Middle frontal gyrus (tissue), 1 donor: ENCODE results near the gene SYNM.

Experiments used
- DNase-seq: peaks from one replicate; pipeline ENCODE4 v3.0.0-alpha.2; 2015; ENCODE audit warnings: low spot score; ENCODE audit errors: extremely low spot score

SYNM gene

DNA sequence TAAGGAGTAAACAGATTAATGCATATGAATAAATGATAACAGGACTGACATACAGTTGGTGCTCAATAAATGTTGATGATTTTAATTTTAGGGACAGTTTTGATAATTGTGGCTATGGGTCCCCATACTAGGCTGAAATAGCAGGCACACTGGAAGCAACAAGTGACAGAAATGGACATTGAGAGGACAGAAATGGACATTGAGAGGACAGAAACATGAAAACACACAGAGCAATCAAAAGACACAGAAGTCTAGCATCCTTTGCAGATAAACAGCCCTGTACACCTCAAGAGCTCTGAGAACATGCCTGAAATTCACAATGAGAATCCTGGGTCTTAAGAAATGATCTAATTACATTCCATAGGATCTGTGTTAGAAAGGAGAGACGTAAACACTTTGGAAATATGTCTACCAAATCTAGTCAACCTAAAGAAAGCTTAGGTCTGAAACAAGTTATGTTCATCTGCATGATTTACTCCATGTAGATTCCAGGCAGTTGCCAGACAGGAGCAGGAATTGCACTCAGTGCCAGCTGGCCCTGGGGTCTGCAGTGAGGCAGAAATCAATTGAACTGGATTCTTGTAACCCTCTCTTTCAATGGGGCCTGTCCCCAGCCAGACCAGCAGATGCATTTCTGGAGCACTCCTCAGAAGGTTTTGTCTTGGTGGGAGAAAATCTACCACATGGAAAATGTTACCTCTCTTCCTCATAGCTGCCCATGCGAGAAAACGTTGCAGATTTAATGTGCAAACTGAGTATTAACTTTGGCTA, 60.3 kb downstream of the SYNM start:
- no peak for DNase-seq

DNA sequence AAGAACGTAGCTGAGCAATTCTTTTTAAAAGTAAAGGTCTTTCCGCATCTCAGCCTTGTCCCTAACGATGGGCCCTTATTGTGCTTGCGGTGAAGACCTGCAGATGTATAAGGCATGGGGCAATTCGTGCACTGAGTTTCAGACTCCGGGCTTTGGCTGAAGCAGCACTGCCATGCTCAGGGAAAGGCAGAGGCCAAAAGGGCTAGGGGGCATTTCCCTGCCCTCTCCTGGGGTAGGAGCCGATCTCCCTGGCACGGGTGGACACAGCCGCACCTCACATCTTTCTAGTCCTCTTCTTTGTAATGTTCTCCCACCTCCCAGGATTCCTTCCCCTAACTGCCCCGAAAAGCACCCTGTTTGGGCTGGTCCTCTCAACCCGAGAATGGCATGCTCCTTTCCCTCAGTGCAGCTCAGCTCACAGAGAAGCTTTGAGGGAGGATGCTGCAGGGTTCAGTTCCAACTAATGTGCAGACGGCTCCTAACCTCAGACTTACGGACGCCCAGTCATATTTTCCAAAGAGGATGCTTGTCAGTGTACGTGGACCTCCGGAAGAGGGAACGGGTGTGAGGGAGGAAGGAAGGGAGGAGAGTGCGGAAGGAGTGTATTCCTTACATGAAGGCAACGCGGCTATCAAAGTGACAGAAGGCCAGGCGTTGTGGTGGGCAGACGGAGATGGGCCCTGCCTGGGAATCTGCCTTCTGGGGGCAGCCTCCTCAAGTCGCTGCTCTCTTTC, 61.2 kb downstream of the SYNM start:
- no peak for DNase-seq

DNA sequence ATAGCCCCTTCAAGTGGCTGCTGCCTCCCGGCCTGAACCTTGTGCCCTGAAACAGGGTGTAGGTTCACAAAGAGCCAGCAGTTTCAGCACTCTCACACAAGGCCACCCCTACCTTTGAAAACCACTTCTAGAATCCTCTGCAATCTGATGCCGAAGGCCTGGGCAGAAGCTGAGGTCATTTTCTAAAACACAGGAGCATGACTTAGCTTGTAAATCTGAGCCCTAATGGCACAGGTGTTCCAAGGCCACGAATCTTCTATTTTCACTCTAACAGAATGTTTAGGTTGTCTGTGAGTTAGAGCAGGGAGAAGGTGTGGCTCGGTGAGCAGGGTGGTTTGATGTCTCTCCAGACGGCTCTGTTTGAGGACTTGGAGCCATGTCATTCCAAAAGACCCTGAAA, 62.3 kb downstream of the SYNM start:
- DNase-seq = no peak

DNA sequence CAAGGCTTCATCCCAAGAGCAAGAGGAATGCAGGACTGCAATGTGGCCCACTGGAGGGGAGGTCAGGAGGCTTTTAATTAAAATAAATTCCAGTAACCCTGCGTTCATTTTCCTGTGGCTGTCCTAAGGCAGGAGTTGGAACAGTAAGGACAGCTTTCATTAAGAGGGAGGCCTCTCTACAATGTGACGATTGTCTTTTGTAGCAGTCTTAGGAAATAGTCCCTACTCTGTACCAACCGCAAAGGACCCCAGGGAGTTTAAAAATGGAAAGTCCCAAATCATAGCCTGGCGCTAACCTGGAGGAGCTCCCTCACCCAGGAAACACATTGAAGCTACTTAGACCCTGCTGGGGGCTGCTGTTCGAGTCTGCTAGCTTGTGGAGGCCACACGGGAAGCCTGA, 62.8 kb downstream of the SYNM start:
- no peak for DNase-seq

DNA sequence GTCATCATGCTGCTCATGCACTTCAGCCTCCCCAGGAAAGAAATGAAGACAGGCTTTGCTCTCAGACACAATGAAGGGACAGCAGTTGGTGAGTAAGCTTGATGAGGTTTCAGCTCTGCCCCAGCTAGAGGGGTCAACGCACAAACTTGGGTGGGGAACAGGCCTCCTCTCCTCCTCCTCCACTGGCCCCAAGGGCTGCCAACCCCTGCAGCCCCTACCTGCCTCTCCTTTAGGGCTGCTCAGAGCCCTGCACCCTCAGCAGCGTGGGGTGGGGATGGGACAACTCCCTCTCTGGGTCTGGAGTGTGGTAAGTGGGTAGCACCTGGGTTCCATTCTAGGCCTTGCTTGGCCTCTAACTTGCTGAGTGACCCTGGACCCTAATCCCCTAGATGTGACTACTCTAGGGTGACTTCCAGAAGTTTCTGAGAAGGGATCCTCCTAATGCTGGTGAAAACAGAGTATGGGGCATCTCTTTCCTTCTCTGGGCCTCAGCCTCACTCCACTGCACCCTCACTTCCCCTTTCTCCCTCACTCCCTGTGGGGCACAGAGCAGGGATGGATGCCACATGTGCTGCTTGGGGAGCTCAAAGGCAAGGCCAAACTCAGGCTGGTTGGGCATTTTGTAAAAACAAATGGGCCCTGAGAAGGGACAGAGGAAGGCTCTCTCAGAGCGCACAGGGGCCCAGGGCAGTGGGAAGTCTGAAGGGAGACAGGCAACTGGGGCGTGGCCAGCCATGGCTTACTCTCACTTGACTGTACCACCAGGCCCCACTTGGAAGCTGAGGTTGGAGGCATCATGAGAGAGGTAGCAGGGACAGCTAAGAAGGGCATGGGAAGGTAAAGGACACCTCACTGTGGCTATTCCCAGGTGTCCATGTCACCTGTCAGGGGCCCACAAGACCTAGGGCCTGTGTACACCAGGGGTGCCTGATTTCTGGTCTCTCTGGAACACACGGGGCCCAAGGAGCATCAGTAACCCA, 64.0 kb downstream of the SYNM start:
- no peak for DNase-seq

DNA sequence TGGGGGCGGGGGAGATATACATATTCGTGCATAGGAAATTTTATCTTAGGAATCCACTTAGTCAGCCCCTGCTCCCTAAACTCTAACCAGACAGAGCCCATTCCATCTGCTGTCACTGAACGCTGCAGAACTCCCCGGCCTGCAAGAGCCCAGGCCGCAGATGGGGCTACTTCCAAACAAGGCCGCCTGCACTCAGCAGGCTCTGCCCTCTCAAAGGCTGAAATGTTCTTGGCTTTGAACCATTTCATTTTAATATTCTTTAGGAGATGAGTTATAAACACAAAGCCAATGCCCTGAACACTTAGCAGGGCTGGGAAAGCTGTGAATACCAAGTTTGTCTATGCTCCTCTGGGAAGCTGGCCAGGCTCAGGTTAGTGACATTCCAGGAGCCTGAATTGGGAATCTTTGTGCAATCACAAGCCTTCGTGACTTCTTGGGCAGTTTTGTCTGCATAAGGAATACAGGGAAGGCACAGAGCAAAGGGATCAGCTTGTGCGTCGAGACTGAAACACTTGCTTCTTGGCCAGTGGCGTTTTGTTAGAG, 65.0 kb downstream of the SYNM start:
- no peak for DNase-seq

DNA sequence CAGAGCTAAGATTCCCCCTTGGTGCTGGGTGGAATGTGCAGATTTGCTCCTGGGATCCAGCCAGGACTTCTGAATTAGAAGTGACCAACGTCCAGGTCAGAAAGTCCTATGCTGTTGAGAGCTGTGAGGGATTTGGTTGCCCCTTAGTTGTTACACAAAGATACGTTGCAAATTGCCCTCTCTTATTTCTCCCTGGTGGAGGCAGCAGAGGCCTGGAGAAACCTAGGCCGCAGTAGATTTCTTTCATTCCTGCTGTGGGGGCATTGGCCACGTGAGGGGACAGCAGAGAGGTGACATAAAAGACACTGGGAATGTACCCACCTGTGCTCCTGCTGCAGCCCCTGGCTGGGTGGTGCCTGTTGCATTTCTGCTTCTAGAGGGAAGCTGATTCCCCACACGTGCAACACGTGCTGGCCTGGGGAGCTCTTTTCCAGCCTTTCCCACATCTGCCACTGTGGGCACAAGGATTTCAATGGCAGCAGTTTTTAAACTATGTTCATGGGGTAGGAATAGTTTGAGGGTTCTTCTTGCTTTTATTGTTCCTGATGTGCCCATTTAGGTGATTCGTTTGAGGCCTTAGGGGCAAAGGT, 65.7 kb downstream of the SYNM start:
- DNase-seq = no peak

DNA sequence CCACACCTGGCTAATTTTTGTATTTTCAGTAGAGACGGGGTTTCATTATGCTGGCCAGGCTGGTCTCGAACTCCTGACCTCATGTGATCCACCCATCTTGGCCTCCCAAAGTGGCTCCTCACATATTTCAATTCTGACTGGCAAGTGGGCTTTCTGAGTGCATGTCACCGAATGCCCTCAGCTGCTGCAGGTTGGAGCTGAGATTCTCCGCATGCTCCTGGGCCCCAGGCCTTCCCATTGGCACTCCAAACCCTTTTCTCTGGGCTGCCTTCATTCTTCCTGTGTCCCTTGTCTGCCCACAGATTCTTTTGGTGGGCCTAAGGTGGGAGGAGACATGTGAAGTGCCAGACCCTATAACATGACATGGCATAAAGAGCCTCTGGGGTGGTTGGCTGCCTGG, 67.3 kb downstream of the SYNM start:
- no peak for DNase-seq

DNA sequence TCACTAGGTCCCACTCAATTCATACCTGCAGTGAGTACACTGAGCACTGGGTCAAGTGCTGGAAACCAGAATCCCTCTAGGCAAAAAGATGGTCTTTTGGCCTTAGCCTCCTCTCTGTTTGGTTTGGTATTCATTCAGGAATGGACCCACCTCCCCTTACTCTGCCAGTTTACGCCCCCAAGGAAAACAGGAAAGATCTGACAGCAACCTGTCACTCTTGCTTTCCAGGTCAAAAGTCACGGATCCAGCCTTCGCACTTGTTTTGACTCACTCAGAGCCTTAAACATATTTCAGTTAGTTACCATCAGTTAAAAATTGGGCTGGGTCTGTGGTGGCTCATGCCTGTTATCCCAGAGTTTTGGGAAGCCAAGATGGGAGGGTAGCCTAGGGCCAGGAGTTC, 68.1 kb downstream of the SYNM start:
- DNase-seq = no peak

DNA sequence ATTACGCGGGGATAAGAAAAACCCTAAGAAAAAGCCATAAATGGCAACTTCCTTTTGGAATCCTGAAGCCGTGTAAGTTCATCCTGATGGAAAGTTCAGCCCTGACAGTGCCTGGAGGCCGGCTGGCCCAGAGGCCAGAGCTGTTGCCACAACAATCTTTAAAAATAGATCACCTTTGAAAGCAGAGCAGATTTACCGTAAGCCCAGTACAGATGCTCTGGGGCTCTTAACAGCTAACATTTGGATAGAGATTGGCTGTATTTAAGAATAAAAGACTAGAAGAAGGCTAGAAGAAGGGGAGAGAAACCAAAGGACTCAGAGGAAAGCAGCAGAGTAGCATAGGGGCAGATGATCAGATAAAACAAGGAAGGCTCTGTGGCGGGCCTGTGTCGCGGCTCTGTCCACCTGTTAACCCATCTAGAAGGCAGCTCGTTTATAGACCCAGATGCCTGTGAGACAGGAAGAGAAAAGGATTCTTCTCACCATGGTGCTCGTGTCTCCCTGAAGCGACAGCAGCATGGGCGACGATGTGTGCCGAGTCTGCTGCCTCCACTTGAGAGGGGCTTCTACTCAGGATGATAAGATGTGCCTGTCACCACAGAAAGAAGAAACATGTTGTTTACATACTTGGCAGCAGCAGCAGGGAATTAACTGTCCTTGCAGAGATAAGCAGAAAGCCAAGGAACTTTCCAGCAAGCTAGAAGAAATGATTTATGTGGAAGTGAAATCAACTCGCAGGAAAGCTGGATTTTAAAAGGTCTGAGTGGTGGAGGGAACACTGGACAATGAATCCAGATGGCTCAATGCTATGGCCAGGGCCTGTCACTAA, 69.9 kb downstream of the SYNM start:
- no peak for DNase-seq

DNA sequence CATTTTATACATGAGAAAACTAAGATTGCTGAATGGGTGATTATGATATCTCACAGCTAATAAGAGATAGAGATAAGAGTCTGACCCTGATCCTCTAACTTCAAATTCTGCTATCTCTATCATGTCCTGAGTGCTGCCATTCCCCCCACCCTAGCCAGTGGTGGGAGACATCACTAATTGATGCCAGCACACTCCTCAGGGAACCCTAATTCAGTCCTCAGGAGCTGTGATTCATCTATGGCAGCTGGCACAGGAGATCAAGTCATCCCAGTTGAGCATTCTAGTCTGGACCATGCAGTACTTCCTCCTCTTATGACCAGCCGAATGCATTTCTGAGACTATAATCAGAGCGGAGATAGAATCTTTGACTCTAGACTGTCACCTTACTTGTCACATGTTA, 71.9 kb downstream of the SYNM start:
- no peak for DNase-seq

DNA sequence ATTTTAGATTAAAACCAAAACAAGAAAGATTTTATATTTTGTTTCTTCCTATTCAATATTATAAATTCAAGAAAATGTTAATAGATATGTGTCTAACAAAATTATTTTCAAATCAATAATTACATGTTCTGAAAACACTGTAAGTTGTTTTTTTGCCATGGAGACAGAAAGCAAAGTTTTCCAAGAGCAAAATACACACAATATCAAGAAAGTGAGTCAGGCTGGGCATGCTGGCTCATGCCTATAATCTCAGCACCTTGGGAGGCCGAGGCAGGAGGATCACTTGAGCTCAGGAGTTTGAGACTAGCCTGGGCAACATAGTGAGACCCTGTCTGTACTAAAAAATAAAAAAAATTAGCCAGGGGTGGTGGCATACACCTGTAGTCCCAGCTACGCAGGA, 72.8 kb downstream of the SYNM start:
- no peak for DNase-seq

DNA sequence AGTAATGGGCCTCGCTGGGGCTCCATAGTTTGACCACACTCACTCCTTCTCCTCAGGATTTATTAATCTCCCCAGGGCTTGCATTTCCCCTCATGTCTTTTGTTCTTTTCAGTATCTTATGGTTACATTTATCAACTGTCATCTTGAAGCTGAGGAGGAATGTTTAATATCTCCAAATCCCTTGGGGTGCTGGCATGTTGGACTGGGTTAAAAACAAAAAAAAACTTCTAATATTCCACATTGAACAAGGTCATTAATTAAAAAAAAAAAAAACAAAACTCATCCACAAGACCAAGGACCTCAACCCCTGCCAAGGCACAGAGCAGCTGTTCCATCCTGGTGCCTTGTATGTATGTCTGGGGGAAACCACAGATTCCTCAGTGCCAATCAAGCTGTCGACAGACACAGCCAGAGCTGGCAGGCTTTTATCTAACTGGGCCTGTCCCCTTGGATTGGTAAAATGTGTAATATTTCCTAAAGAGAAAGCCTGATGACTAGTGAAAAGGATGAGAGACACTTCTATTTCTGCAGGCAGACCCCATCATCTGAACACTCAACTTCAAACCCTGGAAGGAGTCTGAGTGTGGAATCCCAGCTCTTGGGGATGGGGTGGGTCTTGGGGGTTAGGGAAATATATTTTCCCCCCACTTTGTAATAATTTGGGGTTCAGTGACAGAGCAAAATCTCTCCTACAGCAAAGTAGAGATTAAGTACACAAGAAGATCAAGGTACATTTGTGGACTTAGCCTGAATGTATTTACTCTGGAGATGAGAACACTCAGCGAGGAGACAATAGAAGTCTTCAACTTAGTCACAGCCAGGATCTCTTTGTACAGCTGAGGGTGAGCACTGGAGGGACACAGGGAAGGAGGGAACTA, 75.4 kb downstream of the SYNM start:
- no peak for DNase-seq

DNA sequence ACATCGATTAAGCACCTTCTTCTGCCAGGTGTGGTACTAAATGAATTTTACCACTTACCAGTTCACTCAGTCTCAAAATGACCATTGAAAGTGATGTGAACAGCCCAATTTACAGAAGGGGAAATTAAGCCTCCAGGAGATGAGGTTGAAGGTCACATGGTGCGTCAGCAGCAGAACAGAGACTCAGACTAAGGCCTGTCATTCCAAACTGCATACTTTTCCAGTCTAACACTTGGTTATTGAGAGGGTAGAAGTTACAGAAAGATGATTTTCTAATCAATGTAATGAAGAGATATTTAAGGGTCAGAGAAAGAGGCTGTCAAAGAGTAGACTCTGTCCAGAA, 76.1 kb downstream of the SYNM start:
- no peak for DNase-seq

DNA sequence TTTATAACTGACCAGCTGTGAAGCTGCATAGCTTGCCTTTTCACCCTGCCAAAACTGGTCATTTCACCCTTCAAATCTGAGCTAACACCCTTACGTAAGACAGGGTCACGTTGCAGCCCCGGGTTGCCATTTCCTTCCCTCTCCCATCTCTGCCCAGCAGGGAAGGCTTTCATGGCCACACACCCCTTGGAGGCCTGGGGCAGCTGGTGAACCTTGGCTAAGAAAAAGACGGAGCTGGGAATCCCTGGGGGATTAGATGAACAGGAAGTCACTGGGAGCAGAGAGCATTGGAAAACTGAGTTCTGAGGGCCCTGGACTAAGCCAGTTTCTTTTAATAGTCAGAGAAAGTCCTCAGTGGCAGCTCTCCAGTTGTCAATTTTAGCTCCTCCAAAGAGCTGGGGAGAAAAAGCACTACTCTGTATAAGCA, 76.7 kb downstream of the SYNM start:
- DNase-seq = no peak

DNA sequence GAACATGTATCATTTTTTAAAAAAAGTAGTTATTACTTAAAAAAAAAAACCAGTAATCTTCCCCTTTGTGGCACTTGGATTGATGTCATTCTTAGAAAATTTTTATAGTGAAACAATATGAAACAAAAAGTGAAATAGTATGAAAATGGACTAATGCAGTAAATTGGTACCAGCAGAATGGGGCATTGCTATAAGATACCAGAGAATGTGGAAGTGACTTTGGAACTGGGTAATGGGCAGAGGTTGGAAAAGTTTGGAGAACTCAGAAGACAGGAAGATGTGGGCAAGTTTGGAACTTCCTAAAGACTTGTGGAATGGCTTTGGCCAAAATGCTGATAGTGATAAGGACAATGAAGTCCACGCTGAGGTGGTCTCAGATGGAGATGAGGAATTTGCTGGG, 77.9 kb downstream of the SYNM start:
- no peak for DNase-seq
